ENCODE data around the gene HSD11B1. TPM values are rescaled to one million over a fixed set of nuclear protein-coding genes. Genes with fewer than 3 reads are reported as not detected.

HSD11B1 gene
- total RNA-seq, 4 donors from 2014 or later, result 3.0 to 16.0 (median 6.8) TPM

GRCh38 chr1:209659909-209660308, 44.7 kb upstream of the HSD11B1 start:
- H3K36me3 ChIP-seq, result no peaks in the 10 kb centered on the region
- no peaks in the 10 kb centered on the region for H3K9me3 ChIP-seq
- H3K4me1 ChIP-seq, result no peaks in the 10 kb centered on the region
- intact Hi-C loops (cut with DNase I; ENCODE audit: low total_unique reads) (no loop called here), in situ Hi-C loops (cut with MboI; ENCODE audit: low sequenced_read_pairs in 4 of 4) (no loop called here)
- TF ChIP-seq POLR2A (IDR thresholded peaks at IDR 0.05), result no peak
- TF ChIP-seq, protein P1, sequence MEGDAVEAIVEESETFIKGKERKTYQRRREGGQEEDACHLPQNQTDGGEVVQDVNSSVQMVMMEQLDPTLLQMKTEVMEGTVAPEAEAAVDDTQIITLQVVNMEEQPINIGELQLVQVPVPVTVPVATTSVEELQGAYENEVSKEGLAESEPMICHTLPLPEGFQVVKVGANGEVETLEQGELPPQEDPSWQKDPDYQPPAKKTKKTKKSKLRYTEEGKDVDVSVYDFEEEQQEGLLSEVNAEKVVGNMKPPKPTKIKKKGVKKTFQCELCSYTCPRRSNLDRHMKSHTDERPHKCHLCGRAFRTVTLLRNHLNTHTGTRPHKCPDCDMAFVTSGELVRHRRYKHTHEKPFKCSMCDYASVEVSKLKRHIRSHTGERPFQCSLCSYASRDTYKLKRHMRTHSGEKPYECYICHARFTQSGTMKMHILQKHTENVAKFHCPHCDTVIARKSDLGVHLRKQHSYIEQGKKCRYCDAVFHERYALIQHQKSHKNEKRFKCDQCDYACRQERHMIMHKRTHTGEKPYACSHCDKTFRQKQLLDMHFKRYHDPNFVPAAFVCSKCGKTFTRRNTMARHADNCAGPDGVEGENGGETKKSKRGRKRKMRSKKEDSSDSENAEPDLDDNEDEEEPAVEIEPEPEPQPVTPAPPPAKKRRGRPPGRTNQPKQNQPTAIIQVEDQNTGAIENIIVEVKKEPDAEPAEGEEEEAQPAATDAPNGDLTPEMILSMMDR (IDR thresholded peaks at IDR 0.05 in 4 of 5, conservative IDR thresholded peaks at IDR 0.05 in 1 of 5), result no peak
- ATAC-seq (no peak), DNase-seq (no peak)
- H3K27ac ChIP-seq, result no peak overlapping the region
- H3K4me3 ChIP-seq, result no peak overlapping the region
- no peaks in the 10 kb centered on the region for H3K27me3 ChIP-seq

DNA sequence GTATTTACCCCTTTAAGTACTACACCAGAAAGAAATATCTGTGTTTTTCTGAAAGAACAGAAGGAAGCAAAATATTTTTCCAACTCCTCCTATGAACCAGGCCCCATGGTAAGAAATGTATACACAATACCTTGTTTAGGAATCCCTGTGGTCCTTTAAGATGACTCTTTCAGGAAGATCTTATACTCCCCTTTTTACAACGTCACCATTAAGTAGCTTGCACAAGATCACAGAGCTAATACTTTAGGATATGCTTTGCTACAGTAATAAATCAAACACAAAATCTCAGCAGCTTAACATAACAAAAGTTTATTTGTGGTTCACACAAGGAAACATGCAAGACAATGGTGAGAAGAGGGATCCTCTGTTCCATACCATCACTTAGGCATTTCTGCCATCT, 43.6 kb upstream of the HSD11B1 start:
- Histone ChIP-seq H3K9me3 (no peaks in the 10 kb centered on the region), H3K27ac (no peak overlapping the region), H3K4me1 (no peaks in the 10 kb centered on the region), H3K27me3 (no peaks in the 10 kb centered on the region), H3K4me3 (no peak overlapping the region), H3K36me3 (no peaks in the 10 kb centered on the region)
- ATAC-seq (no peak), DNase-seq (no peak)
- TF ChIP-seq, protein P1 (IDR thresholded peaks at IDR 0.05 in 4 of 5, conservative IDR thresholded peaks at IDR 0.05 in 1 of 5), result no peak
- no peak for TF ChIP-seq POLR2A (IDR thresholded peaks at IDR 0.05)
- in situ Hi-C loops (cut with MboI; ENCODE audit: low sequenced_read_pairs in 4 of 4), result no loop called here
- intact Hi-C loops (cut with DNase I; ENCODE audit: low total_unique reads), result no loop called here

DNA sequence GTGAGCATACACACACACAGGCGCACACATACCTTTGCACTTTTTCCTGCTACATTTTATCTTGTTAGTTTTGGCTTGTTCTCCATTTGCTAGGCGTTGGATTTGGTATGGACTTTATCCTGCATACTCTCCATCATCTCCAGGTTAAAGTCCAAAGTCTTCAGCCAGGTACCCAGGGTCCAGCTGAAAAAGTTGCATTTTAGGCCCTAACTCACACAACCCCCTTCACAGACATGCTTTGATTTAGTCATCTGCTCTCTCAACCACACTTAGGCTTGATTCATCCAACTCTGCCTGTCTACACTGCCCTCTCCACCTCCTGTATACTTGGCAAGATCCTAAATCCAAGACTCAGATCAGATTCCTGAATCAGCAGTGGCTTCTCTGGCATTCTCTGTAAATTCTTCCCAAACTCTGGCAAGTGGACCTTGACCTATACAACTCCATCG, 41.7 kb upstream of the HSD11B1 start:
- no peaks in the 10 kb centered on the region for H3K36me3 ChIP-seq
- in situ Hi-C loops (cut with MboI; ENCODE audit: low sequenced_read_pairs in 4 of 4), result no loop called here
- ATAC-seq, result no peak
- H3K4me1 ChIP-seq, result no peaks in the 10 kb centered on the region
- no peaks in the 10 kb centered on the region for H3K9me3 ChIP-seq
- H3K4me3 ChIP-seq, result no peak overlapping the region
- no peak for DNase-seq
- H3K27me3 ChIP-seq, result no peaks in the 10 kb centered on the region
- H3K27ac ChIP-seq, result no peak overlapping the region
- intact Hi-C loops (cut with DNase I; ENCODE audit: low total_unique reads), result no loop called here
- TF ChIP-seq, protein P1 (IDR thresholded peaks at IDR 0.05 in 4 of 5, conservative IDR thresholded peaks at IDR 0.05 in 1 of 5), result no peak
- TF ChIP-seq POLR2A (IDR thresholded peaks at IDR 0.05), result no peak

DNA sequence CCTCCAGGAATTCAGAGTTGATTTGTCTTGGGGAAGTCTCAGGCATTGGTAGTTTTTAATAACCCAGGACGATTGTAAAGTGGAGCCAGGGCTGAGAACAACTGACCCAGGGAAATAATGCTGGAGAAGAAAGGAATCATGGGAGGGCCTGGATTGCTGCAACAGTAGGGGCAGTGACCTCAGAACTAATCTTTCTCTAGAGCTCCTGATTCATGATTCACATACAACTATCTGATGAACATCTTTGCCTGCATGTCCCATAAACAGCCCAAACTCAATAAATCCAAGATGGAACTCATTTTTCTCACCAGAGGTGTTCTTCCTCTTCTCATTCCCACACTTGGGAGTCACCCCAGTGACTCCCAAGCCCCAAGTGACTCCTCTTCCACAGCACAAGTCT, 37.5 kb upstream of the HSD11B1 start:
- intact Hi-C loops (cut with DNase I; ENCODE audit: low total_unique reads) (no loop called here), in situ Hi-C loops (cut with MboI; ENCODE audit: low sequenced_read_pairs in 4 of 4) (no loop called here)
- TF ChIP-seq POLR2A (IDR thresholded peaks at IDR 0.05), result no peak
- TF ChIP-seq, protein P1 (IDR thresholded peaks at IDR 0.05 in 4 of 5, conservative IDR thresholded peaks at IDR 0.05 in 1 of 5), result no peak
- peaks cover 23 to 27% of the 10 kb centered on the region in 2 donors for H3K4me1 ChIP-seq
- no peak for DNase-seq
- no peak overlapping the region for H3K4me3 ChIP-seq
- H3K27me3 ChIP-seq, result no peaks in the 10 kb centered on the region
- H3K27ac ChIP-seq, result no peak overlapping the region
- no peaks in the 10 kb centered on the region for H3K36me3 ChIP-seq
- ATAC-seq, result no peak
- H3K9me3 ChIP-seq, result no peaks in the 10 kb centered on the region

- DNase-seq (no peak), ATAC-seq (no peak)
- TF ChIP-seq, protein P1 (IDR thresholded peaks at IDR 0.05 in 4 of 5, conservative IDR thresholded peaks at IDR 0.05 in 1 of 5), result no peak
- TF ChIP-seq POLR2A (IDR thresholded peaks at IDR 0.05), result no peak
- Histone ChIP-seq H3K36me3 (no peaks in the 10 kb centered on the region), H3K27ac (peak overlapping the region in 1 of 4 donors; percentile 4), H3K4me3 (no peak overlapping the region), H3K9me3 (no peaks in the 10 kb centered on the region), H3K4me1 (peaks cover 29 to 32% of the 10 kb centered on the region in 2 donors), H3K27me3 (no peaks in the 10 kb centered on the region)
- intact Hi-C loops (cut with DNase I; ENCODE audit: low total_unique reads), result no loop called here
- in situ Hi-C loops (cut with MboI; ENCODE audit: low sequenced_read_pairs in 4 of 4), result no loop called here
Observed at GRCh38 chr1:209667708-209668107, 36.9 kb upstream of the HSD11B1 start.

Data from gastrocnemius medialis (tissue), 4 donors.